ENCODE measurements around the gene TAF15. TPM values are rescaled to one million over a fixed set of nuclear protein-coding genes. Genes with fewer than 3 reads are reported as not detected.

Gene TAF15
- total RNA-seq, 1 experiment from 2014 or later = 32.4 TPM

DNA sequence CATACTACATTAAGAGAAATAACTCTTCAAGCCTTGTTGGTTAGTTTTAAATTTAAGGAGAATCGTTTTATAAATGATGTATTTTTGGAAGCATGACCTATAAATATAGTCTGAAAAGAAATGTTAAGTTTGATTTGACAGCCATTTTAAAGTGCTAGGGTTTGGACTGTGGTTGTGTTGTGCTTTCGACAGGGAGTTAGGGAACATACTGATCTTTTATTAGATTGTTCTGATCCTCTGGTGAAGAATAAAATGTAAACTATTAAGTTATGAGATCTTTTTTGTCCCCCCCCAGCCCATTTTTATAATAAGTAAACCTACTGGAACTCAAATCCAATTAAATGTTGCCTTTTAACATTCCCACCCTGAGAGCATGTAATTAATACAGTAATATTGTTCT lies 12.0 kb downstream of the TAF15 start:
- no peaks in the 10 kb centered on the region for H3K9me3 ChIP-seq (ENCODE audit: low read length)
- H3K79me2 ChIP-seq (ENCODE audit: low read length) = peaks cover 59% of the 10 kb centered on the region
- H3K27ac ChIP-seq (ENCODE audit: low read length) = no peak overlapping the region
- no TSS peak for BruUV-seq (replicated peaks)
- no peak overlapping the region for H2AFZ ChIP-seq (ENCODE audit: low read length)
- TF ChIP-seq EZH2 (IDR thresholded peaks at IDR 0.05; ENCODE audit: low read length, unreplicated experiment) = no peak
- TF ChIP-seq, protein P1, sequence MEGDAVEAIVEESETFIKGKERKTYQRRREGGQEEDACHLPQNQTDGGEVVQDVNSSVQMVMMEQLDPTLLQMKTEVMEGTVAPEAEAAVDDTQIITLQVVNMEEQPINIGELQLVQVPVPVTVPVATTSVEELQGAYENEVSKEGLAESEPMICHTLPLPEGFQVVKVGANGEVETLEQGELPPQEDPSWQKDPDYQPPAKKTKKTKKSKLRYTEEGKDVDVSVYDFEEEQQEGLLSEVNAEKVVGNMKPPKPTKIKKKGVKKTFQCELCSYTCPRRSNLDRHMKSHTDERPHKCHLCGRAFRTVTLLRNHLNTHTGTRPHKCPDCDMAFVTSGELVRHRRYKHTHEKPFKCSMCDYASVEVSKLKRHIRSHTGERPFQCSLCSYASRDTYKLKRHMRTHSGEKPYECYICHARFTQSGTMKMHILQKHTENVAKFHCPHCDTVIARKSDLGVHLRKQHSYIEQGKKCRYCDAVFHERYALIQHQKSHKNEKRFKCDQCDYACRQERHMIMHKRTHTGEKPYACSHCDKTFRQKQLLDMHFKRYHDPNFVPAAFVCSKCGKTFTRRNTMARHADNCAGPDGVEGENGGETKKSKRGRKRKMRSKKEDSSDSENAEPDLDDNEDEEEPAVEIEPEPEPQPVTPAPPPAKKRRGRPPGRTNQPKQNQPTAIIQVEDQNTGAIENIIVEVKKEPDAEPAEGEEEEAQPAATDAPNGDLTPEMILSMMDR (conservative IDR thresholded peaks at IDR 0.05; ENCODE audit: low read depth, low read length) = no peak
- TF ChIP-seq EZH2phosphoT487 (IDR thresholded peaks at IDR 0.05; ENCODE audit: borderline replicate concordance, low read length) = no peak
- ATAC-seq (no peak), DNase-seq (no peak)
- H3K4me1 ChIP-seq (ENCODE audit: insufficient read depth, low read length) = no peaks in the 10 kb centered on the region
- ChIA-PET POLR2A (ENCODE audit: unreplicated experiment) (no interaction called here), CTCF (no interaction called here)
- H3K27me3 ChIP-seq (ENCODE audit: low read length) = no peaks in the 10 kb centered on the region
- no peaks in the 10 kb centered on the region for H3F3A ChIP-seq (ENCODE audit: low read length, unreplicated experiment)
- no peaks in the 10 kb centered on the region for H3K9me2 ChIP-seq (replicated peaks; ENCODE audit: low read length)
- H3K36me3 ChIP-seq (ENCODE audit: low read depth, low read length) = peaks cover 72% of the 10 kb centered on the region
- peaks cover 14% of the 10 kb centered on the region; the same call in 1 of the 2 replicates for H4K20me1 ChIP-seq (ENCODE audit: low read length)
- intact Hi-C loops (cut with micrococcal nuclease) = no loop called here
- no peak overlapping the region for H3K4me3 ChIP-seq (ENCODE audit: low read length)
- no peak overlapping the region for H3K9ac ChIP-seq (ENCODE audit: low read length)
- H3K4me2 ChIP-seq (ENCODE audit: low read length) = no peak overlapping the region

GRCh38 chr17:35825206-35825605 lies 15.9 kb downstream of the TAF15 start:
- TF ChIP-seq, protein P1 (conservative IDR thresholded peaks at IDR 0.05; ENCODE audit: low read depth, low read length) = no peak
- no peak for TF ChIP-seq EZH2 (IDR thresholded peaks at IDR 0.05; ENCODE audit: low read length, unreplicated experiment)
- TF ChIP-seq EZH2phosphoT487 (IDR thresholded peaks at IDR 0.05; ENCODE audit: borderline replicate concordance, low read length) = no peak
- ChIA-PET POLR2A (ENCODE audit: unreplicated experiment) (no interaction called here), CTCF (no interaction called here)
- no peak overlapping the region for H3K4me3 ChIP-seq (ENCODE audit: low read length)
- no peak for ATAC-seq
- intact Hi-C loops (cut with micrococcal nuclease) = no loop called here
- DNase-seq = no peak
- H3K79me2 ChIP-seq (ENCODE audit: low read length) = peaks cover 20% of the 10 kb centered on the region
- BruUV-seq (replicated peaks) = no TSS peak
- no peak overlapping the region for H3K9ac ChIP-seq (ENCODE audit: low read length)
- no peak overlapping the region for H3K4me2 ChIP-seq (ENCODE audit: low read length)
- H3F3A ChIP-seq (ENCODE audit: low read length, unreplicated experiment) = no peaks in the 10 kb centered on the region
- no peaks in the 10 kb centered on the region for H3K4me1 ChIP-seq (ENCODE audit: insufficient read depth, low read length)
- H4K20me1 ChIP-seq (ENCODE audit: low read length) = peaks cover 9% of the 10 kb centered on the region; the same call in 1 of the 2 replicates
- H2AFZ ChIP-seq (ENCODE audit: low read length) = no peak overlapping the region
- no peak overlapping the region for H3K27ac ChIP-seq (ENCODE audit: low read length)
- H3K9me2 ChIP-seq (replicated peaks; ENCODE audit: low read length) = no peaks in the 10 kb centered on the region
- H3K36me3 ChIP-seq (ENCODE audit: low read depth, low read length) = peaks cover 55% of the 10 kb centered on the region
- no peaks in the 10 kb centered on the region for H3K27me3 ChIP-seq (ENCODE audit: low read length)
- no peaks in the 10 kb centered on the region for H3K9me3 ChIP-seq (ENCODE audit: low read length)

DNA sequence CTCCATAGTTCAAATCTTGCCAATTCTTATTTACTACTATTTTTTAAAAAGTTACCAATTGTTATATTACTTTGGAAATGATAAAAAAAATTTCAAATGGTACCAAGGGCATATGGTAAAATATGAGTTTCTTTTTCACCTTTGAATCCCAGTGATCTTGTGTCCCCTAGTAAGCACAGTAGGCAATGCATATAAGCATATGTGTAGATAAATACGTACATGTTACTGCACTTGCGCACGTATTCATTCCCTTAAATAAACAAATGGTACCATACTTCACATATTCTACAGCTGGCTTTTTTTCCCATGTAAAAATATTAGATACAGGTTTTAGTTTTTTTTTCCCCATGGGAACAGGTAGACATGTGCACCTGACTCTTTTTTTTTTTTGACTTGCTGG lies 31.8 kb downstream of the TAF15 start:
- BruUV-seq (replicated peaks) = no TSS peak
- no peaks in the 10 kb centered on the region for H3K9me3 ChIP-seq (ENCODE audit: low read length)
- no peaks in the 10 kb centered on the region for H3K9me2 ChIP-seq (replicated peaks; ENCODE audit: low read length)
- H3K9ac ChIP-seq (ENCODE audit: low read length) = no peak overlapping the region
- no peak overlapping the region for H2AFZ ChIP-seq (ENCODE audit: low read length)
- intact Hi-C loops (cut with micrococcal nuclease) = no loop called here
- H4K20me1 ChIP-seq (ENCODE audit: low read length) = no peaks in the 10 kb centered on the region
- no peak for ATAC-seq
- no peak for DNase-seq
- no peaks in the 10 kb centered on the region for H3F3A ChIP-seq (ENCODE audit: low read length, unreplicated experiment)
- TF ChIP-seq, protein P1 (conservative IDR thresholded peaks at IDR 0.05; ENCODE audit: low read depth, low read length) = no peak
- TF ChIP-seq EZH2 (IDR thresholded peaks at IDR 0.05; ENCODE audit: low read length, unreplicated experiment) (no peak), EZH2phosphoT487 (IDR thresholded peaks at IDR 0.05; ENCODE audit: borderline replicate concordance, low read length) (no peak)
- CTCF ChIA-PET = no interaction called here
- H3K36me3 ChIP-seq (ENCODE audit: low read depth, low read length) = peaks cover 30% of the 10 kb centered on the region
- no peak overlapping the region for H3K27ac ChIP-seq (ENCODE audit: low read length)
- no peaks in the 10 kb centered on the region for H3K79me2 ChIP-seq (ENCODE audit: low read length)
- POLR2A ChIA-PET (ENCODE audit: unreplicated experiment) = no interaction called here
- no peaks in the 10 kb centered on the region for H3K4me1 ChIP-seq (ENCODE audit: insufficient read depth, low read length)
- no peaks in the 10 kb centered on the region for H3K27me3 ChIP-seq (ENCODE audit: low read length)
- no peak overlapping the region for H3K4me2 ChIP-seq (ENCODE audit: low read length)
- no peak overlapping the region for H3K4me3 ChIP-seq (ENCODE audit: low read length)
